ENCODE measurements around the gene RBP4.
"Not testable (repeated sequence)": the region's sequence is repeated elsewhere in the genome, so short reads cannot be mapped to it uniquely, and the experiment has no call there.

Gene RBP4

DNA sequence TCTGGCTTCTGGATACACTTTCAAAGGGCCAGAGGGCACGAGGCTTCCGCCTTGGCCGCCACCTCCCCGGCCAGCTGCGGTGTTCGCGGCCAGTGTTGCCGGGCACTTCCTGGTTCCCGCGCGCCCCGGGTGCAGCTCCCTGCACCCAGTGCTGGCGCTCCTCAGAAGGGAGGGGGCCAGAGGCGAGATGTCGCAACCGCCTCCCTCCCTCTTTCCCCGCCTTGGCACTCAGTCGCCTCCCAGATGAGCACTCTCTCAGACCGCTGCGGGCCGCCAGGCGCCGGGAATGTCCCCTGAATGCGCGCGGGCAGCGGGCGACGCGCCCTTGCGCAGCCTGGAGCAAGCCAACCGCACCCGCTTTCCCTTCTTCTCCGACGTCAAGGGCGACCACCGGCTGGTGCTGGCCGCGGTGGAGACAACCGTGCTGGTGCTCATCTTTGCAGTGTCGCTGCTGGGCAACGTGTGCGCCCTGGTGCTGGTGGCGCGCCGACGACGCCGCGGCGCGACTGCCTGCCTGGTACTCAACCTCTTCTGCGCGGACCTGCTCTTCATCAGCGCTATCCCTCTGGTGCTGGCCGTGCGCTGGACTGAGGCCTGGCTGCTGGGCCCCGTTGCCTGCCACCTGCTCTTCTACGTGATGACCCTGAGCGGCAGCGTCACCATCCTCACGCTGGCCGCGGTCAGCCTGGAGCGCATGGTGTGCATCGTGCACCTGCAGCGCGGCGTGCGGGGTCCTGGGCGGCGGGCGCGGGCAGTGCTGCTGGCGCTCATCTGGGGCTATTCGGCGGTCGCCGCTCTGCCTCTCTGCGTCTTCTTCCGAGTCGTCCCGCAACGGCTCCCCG, 34.4 kb downstream of the RBP4 start, which contains the start of gene FFAR4:
FFAR4 (plus strand) TSS at position 231 of the 842 bp plus-strand sequence; CDS start at position 287, 56 bp downstream.
- no peak for DNase-seq (ENCODE audit: low spot score)

DNA sequence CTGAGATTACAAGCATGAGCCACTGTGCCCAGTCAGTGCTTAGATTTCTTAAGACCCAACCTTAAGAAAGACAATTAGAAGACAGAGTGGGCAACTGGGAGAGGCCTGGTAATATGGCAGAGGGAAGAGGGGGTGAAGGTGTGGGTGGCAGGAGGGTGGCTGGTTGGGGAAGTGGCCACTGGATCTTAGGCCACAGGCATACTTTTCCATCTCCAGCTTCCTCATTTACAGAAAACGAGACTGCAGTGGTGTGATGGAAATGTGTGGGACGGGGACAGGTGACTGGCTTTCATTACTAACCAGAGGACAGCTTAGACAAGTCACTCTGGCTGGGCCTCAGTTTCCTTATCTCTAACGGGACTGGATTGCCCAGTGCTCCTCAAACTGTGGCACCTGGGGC, 35.6 kb downstream of the RBP4 start:
- DNase-seq (ENCODE audit: low spot score), result no peak

DNA sequence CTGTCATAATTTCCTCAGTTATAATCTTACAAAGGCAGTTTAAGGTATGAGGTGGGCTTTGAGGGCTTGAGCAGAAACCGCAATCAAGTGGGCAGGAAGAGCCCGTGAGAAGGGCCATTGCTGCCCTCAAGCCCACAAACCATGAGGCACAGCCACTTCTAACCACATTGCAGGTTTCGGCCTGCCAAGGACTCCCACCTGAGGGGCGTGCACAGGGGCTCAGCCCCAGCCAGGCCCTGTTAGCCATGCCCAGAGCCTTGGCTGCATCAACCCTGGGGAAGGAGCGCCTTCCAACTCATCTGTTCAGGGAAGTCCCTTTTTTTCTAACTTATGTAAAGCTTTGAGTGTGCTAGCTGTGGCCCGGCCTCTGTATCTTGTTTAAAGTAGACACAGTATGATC, 40.5 kb downstream of the RBP4 start:
- no peak for DNase-seq (ENCODE audit: low spot score)

DNA sequence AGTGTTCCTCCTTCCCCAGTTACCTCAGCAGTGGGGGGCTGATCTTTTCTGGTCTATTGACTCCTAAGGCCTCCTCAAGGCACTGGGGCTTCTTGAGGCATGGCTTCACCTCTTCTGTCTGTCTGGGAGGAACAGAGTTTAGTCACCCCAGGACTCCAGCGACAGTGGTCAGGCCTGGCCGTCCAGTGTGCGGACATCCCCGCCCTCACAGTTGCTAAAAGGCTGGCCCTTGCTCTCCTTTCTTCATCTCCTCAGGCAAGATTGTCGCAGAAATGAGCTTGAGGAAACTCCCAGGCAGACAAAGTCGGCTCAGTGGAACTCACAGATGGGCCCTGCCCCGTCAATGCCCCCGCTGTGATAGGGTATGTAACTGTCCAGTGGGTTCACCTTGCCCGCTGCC, 41.5 kb downstream of the RBP4 start:
- no peak for DNase-seq (ENCODE audit: low spot score)

DNA sequence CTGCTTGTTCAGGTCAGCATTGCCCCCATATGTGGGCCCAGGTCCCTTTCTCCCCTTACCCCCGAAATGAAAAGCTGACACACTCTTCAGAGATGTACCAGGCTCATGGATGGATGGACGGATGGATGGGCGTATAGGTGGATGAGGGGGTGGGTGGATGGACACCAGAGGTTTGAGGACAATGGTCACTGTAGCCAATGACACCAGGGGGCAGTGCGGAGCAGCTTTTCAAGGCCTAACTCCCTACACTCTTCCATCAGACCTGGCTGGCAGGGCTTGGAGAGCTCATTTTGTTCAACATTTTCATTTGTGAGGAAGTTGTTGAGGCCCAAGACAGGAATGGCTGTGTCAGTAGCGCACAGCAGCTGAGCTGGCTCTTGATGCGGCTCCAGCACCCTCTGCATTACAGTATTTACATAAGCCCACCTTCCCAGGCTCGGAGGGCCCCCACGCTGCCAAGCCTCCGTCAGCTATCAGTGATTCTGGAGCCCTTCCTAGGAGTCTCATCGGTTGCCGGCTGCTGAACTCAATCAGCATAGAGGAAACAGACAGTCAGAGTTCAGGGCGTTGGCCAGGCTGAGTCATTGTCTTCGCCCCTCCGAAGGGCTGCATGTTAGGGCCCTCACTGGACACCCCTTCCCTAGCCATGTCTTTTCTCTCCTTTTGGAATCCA, 46.1 kb downstream of the RBP4 start:
- peak; percentile 54 for DNase-seq (ENCODE audit: low spot score)

DNA sequence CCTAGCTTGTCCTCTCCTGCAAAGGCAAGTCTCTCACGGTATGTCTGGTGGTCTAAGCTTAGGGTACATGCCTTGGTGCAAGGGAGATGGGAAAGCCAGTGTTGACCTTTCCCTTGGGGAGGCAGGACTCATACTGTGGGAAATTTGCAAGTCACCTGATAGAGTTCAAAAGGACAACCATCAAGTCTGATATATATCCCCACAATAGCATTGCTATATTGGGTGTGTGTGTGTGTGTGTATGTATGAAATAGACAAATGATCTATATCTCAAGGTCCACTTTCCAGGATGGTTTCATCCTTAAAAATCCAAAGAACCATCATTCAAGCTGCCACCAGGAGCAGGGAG, 46.7 kb downstream of the RBP4 start:
- DNase-seq (ENCODE audit: low spot score), result no peak

DNA sequence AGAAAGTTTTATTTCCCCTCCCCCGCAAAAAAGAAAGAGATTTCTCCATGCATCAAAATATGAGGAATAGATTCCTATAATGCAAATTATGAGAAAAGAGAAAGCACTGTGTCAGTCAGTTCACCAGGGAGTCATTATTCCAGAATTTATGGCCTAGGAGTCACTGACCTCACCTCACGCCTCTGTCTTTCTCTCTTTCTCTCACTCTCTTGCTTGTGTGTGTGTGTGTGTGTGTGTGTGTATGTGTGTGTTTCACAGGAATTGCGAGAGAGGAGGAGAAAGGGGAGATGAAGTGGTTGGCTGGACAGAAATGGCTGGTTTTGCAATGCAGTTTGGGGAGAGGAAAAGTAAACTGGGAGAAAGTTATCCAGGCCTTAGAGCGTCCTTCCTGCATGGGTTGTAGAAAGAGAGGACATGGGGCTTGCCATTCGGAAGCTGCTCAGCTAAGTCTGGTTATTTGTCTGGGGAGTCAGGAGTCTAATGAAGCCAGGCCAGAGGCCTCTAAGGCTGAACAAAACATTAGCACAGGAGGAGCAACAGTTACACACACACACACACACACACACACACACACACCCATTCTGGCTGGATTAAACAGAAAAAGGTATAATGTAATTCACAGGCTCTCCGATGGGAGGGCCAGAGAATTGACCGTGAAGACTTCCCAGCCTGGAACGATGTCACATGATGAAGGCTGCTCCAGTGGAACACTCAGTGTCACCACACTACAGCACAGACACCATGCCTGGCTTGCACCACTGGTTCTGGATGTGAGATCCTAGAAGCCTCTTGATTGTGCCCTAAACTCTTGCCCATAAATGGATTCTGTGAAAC, 47.3 kb downstream of the RBP4 start:
- no peak for DNase-seq (ENCODE audit: low spot score)

DNA sequence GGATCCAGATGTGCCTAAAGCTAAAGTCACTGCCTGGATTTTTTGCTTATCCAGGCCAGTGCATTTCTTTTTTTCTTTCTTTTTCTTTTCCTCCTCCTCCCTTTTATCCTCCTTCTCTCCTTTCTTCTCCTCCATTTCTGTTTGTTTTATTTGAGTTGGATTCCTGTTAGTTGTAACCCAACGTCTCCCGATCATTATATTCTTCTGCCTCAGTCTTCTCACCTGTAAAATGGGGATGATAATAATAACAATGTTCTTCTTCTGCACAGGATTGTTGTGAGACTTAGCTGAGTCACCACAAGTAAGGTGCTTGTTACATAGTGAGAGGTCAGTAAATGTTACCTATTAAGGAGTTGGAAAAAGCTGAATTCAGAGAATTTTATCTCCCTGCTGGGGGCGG, 48.3 kb downstream of the RBP4 start:
- DNase-seq (ENCODE audit: low spot score), result no peak

DNA sequence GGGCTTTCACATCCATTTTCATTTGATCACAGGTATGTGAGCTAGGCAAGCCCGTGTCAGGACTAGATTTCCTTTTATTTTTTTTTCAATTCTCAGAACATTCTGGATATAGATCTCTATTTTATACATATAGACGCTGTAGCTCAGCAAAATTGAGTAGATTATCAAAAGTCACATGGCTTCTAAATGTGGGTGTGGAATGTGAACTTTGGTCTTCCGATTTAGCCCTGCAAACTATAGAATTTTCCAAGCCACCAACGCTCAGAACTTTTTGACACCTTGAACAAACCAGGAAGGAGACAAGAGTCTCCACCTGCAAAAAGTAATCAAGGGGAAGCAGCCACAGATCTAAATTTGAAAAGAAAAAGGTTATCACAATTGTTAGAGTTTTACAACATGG, 50.4 kb downstream of the RBP4 start:
- DNase-seq (ENCODE audit: low spot score), result no peak

DNA sequence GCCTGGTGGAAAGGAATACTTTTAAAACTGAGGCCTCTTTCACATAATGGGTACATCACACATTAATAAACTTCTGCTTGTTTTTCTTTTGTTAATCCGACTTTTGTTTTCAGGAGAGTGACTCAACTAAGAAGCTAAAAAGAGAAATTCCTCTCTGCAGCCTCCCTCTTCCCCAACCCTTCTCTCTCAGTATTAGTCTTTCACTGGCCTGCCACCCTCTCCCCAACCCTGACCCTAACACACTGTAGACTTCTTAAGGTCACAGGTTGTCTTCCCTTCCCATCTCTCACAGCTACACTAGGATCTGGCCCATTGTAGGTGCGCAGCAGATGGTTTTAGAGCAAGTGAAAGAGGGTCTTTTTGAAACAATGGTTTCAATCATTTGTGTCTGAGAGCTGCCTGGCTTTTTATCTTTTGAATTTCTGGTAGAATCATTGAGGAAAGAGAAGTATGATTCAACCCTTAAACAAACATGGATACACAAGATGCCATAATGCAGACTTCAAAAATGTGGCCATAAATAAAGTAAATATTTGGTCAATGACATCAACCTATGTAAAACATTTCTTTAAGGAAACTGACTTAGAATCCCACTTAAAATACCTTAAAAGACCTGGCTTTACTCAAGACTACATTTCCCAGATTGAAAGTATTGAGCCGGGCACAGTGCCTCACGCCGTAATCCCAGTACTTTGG, 52.5 kb downstream of the RBP4 start:
- DNase-seq (ENCODE audit: low spot score), result no peak

DNA sequence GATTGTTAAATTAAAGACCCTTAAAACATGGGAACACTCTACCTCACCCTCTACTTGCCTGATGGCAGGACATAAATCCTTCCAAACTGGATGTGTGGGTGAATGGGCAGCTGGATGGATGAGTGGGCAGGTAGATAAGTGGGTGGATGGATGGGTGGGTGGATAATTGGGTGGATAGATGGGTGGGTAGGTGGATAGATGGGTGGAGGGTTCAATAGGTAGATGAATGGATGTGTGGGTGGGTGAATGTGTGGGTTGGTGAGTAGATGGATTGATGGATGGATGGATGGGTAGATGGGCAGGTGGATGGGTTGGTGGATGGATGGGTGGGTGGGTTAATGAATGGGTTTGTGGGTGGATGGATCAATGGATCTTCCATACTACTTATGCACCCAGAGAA, 53.5 kb downstream of the RBP4 start:
- no peak for DNase-seq (ENCODE audit: low spot score)

DNA sequence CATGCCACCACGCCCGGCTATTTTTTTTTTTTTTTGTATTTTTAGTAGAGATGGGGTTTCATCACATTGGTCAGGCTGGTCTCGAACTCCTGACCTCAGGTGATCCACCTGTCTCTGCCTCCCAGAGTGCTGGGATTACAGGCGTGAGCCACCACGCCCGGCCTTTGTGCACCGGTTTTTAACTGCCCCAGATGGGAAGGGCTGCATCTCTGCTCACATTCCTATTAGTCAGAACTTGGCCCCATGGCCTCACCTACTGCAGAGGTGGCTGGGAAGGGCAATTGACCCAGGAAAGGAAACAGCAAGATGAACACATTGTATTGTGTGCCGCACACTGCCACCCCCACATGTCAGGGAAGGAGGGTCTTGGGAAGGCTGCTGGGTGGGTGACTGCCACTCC, 54.0 kb downstream of the RBP4 start:
- not testable (repeated sequence) for DNase-seq (ENCODE audit: low spot score)

DNA sequence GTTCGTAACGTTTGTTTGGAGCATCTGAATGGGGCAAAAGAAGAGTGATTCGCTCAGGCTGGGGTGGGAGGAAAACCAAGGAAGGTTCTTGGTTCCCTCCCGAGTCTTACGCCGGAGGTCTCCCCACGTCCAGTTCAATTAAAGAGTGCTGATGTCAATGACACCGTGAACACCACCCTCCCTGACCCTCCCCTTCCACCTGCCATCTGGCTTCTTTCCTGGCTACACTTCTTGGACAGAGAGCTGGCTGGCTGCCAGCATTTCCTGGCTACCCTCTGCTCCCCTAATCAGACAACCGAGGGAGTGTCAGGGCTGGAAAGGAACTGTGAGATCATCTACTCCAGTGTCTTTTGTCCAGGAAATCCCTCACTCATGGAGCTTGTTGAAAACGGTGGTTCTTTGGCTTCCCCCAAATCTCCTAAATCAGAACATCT, 58.7 kb downstream of the RBP4 start:
- no peak for DNase-seq (ENCODE audit: low spot score)

Data from activated CD4-positive, alpha-beta T cell treated with anti-CD3 and anti-CD28 coated beads, Interleukin-2, Interleukin-4, amounts not matched to agents 100 ng/mL and 50 ng/mL, durations not matched to agents 16 hours and 8 hours (primary cell).